ENCODE measurements around the gene GRAPL. TPM values are rescaled to one million over a fixed set of nuclear protein-coding genes. Genes with fewer than 3 reads are reported as not detected.
"Not testable (repeated sequence)": the region's sequence is repeated elsewhere in the genome, so short reads cannot be mapped to it uniquely, and the experiment has no call there.

The GRAPL gene
- total RNA-seq, 1 donor from 2014 or later: not detected

GRCh38 chr17:19111111-19111711 lies 16.2 kb upstream of the GRAPL start:
- not testable (repeated sequence) for H3K9me3 Mint-ChIP-seq (ENCODE audit: unreplicated experiment); H3K4me1 Mint-ChIP-seq (ENCODE audit: low read depth, unreplicated experiment); H3K27me3 Mint-ChIP-seq (ENCODE audit: unreplicated experiment); H3K36me3 Mint-ChIP-seq (ENCODE audit: unreplicated experiment)
- Mint-ChIP-seq H3K27ac (ENCODE audit: unreplicated experiment) (peak overlapping the region; percentile 75), H3K4me3 (ENCODE audit: unreplicated experiment) (peak overlapping the region; percentile 84)
- TF ChIP-seq CTCF (IDR thresholded peaks at IDR 0.05; ENCODE audit: partially characterized antibody, unreplicated experiment): peak; percentile 54
- DNase-seq: peak; percentile 85

- not testable (repeated sequence) for H3K4me3 Mint-ChIP-seq (ENCODE audit: unreplicated experiment)
Measured at GRCh38 chr17:19111801-19112458, 15.5 kb upstream of the GRAPL start.

GRCh38 chr17:19112459-19112826 lies 14.9 kb upstream of the GRAPL start:
- H3K27me3 Mint-ChIP-seq (ENCODE audit: unreplicated experiment); H3K4me3 Mint-ChIP-seq (ENCODE audit: unreplicated experiment); H3K9me3 Mint-ChIP-seq (ENCODE audit: unreplicated experiment); DNase-seq; H3K4me1 Mint-ChIP-seq (ENCODE audit: low read depth, unreplicated experiment); H3K36me3 Mint-ChIP-seq (ENCODE audit: unreplicated experiment); H3K27ac Mint-ChIP-seq (ENCODE audit: unreplicated experiment): not testable (repeated sequence)

More at GRCh38 chr17:19111801-19112458, 15.5 kb upstream of the GRAPL start:
- not testable (repeated sequence) for H3K9me3 Mint-ChIP-seq (ENCODE audit: unreplicated experiment); H3K36me3 Mint-ChIP-seq (ENCODE audit: unreplicated experiment); H3K27ac Mint-ChIP-seq (ENCODE audit: unreplicated experiment); H3K27me3 Mint-ChIP-seq (ENCODE audit: unreplicated experiment); H3K4me1 Mint-ChIP-seq (ENCODE audit: low read depth, unreplicated experiment)
- peak; percentile 33 for DNase-seq

- DNase-seq; H3K36me3 Mint-ChIP-seq (ENCODE audit: unreplicated experiment); H3K27me3 Mint-ChIP-seq (ENCODE audit: unreplicated experiment); H3K9me3 Mint-ChIP-seq (ENCODE audit: unreplicated experiment); H3K4me1 Mint-ChIP-seq (ENCODE audit: low read depth, unreplicated experiment); H3K4me3 Mint-ChIP-seq (ENCODE audit: unreplicated experiment); H3K27ac Mint-ChIP-seq (ENCODE audit: unreplicated experiment): not testable (repeated sequence)
Measured at GRCh38 chr17:19118695-19119094, 8.7 kb upstream of the GRAPL start.

GRCh38 chr17:19125289-19125688 lies 2.1 kb upstream of the GRAPL start:
- H3K9me3 Mint-ChIP-seq (ENCODE audit: unreplicated experiment); DNase-seq; H3K4me3 Mint-ChIP-seq (ENCODE audit: unreplicated experiment); H3K27me3 Mint-ChIP-seq (ENCODE audit: unreplicated experiment); H3K4me1 Mint-ChIP-seq (ENCODE audit: low read depth, unreplicated experiment); H3K36me3 Mint-ChIP-seq (ENCODE audit: unreplicated experiment); H3K27ac Mint-ChIP-seq (ENCODE audit: unreplicated experiment): not testable (repeated sequence)

- H3K4me1 Mint-ChIP-seq (ENCODE audit: low read depth, unreplicated experiment); H3K27ac Mint-ChIP-seq (ENCODE audit: unreplicated experiment); DNase-seq; H3K4me3 Mint-ChIP-seq (ENCODE audit: unreplicated experiment); H3K27me3 Mint-ChIP-seq (ENCODE audit: unreplicated experiment); H3K9me3 Mint-ChIP-seq (ENCODE audit: unreplicated experiment); H3K36me3 Mint-ChIP-seq (ENCODE audit: unreplicated experiment): not testable (repeated sequence)
Measured at GRCh38 chr17:19129500-19129899, 2.1 kb downstream of the GRAPL start.

GRCh38 chr17:19131108-19131507 lies 3.7 kb downstream of the GRAPL start:
- not testable (repeated sequence) for H3K9me3 Mint-ChIP-seq (ENCODE audit: unreplicated experiment); H3K27ac Mint-ChIP-seq (ENCODE audit: unreplicated experiment); H3K27me3 Mint-ChIP-seq (ENCODE audit: unreplicated experiment); DNase-seq; H3K4me3 Mint-ChIP-seq (ENCODE audit: unreplicated experiment); H3K4me1 Mint-ChIP-seq (ENCODE audit: low read depth, unreplicated experiment); H3K36me3 Mint-ChIP-seq (ENCODE audit: unreplicated experiment)

- H3K4me1 Mint-ChIP-seq (ENCODE audit: low read depth, unreplicated experiment); H3K36me3 Mint-ChIP-seq (ENCODE audit: unreplicated experiment); H3K9me3 Mint-ChIP-seq (ENCODE audit: unreplicated experiment); H3K27ac Mint-ChIP-seq (ENCODE audit: unreplicated experiment); H3K4me3 Mint-ChIP-seq (ENCODE audit: unreplicated experiment); H3K27me3 Mint-ChIP-seq (ENCODE audit: unreplicated experiment); DNase-seq: not testable (repeated sequence)
Measured at GRCh38 chr17:19131772-19132171, 4.4 kb downstream of the GRAPL start.

GRCh38 chr17:19133793-19134192 lies 6.4 kb downstream of the GRAPL start:
- not testable (repeated sequence) for H3K27ac Mint-ChIP-seq (ENCODE audit: unreplicated experiment); H3K27me3 Mint-ChIP-seq (ENCODE audit: unreplicated experiment); H3K4me3 Mint-ChIP-seq (ENCODE audit: unreplicated experiment); H3K9me3 Mint-ChIP-seq (ENCODE audit: unreplicated experiment); H3K4me1 Mint-ChIP-seq (ENCODE audit: low read depth, unreplicated experiment); H3K36me3 Mint-ChIP-seq (ENCODE audit: unreplicated experiment); DNase-seq

GRCh38 chr17:19135391-19135790 lies 8.0 kb downstream of the GRAPL start:
- not testable (repeated sequence) for H3K4me3 Mint-ChIP-seq (ENCODE audit: unreplicated experiment); H3K27me3 Mint-ChIP-seq (ENCODE audit: unreplicated experiment); H3K27ac Mint-ChIP-seq (ENCODE audit: unreplicated experiment); DNase-seq; H3K4me1 Mint-ChIP-seq (ENCODE audit: low read depth, unreplicated experiment); H3K36me3 Mint-ChIP-seq (ENCODE audit: unreplicated experiment); H3K9me3 Mint-ChIP-seq (ENCODE audit: unreplicated experiment)

GRCh38 chr17:19136138-19136537 lies 8.7 kb downstream of the GRAPL start:
- not testable (repeated sequence) for H3K9me3 Mint-ChIP-seq (ENCODE audit: unreplicated experiment); H3K27ac Mint-ChIP-seq (ENCODE audit: unreplicated experiment); H3K27me3 Mint-ChIP-seq (ENCODE audit: unreplicated experiment); H3K36me3 Mint-ChIP-seq (ENCODE audit: unreplicated experiment); DNase-seq; H3K4me3 Mint-ChIP-seq (ENCODE audit: unreplicated experiment); H3K4me1 Mint-ChIP-seq (ENCODE audit: low read depth, unreplicated experiment)

GRCh38 chr17:19136605-19137004 lies 9.2 kb downstream of the GRAPL start:
- not testable (repeated sequence) for H3K4me3 Mint-ChIP-seq (ENCODE audit: unreplicated experiment); H3K27ac Mint-ChIP-seq (ENCODE audit: unreplicated experiment); H3K36me3 Mint-ChIP-seq (ENCODE audit: unreplicated experiment); H3K9me3 Mint-ChIP-seq (ENCODE audit: unreplicated experiment); DNase-seq; H3K4me1 Mint-ChIP-seq (ENCODE audit: low read depth, unreplicated experiment); H3K27me3 Mint-ChIP-seq (ENCODE audit: unreplicated experiment)
